Occipital lobe (tissue), 2 donors: Measurements from ENCODE around the gene CHMP4A. TPM values are rescaled to one million over a fixed set of nuclear protein-coding genes. Genes with fewer than 3 reads are reported as not detected.

Experiments used
- DNase-seq: peaks from one replicate; lab custom pipeline; 2025; lab: John Stamatoyannopoulos, UW
- total RNA-seq: library from RNA; depleted of rRNA; stranded (reverse); fragments of >200 nt; gene quantifications from one replicate; pipeline ENCODE4 v1.2.3, GENCODE V29; 2014

Gene CHMP4A
- total RNA-seq, 1 donor from 2014 or later = 41.5 TPM

- peak; percentile 47 for DNase-seq
Observed at GRCh38 chr14:24179961-24180796, 33.1 kb downstream of the CHMP4A start.

GRCh38 chr14:24179294-24179960 is 33.9 kb downstream of the CHMP4A start:
- DNase-seq = no peak

GRCh38 chr14:24178399-24179178 is 34.7 kb downstream of the CHMP4A start:
- DNase-seq = no peak

- no peak for DNase-seq
Observed at GRCh38 chr14:24177891-24178290, 35.4 kb downstream of the CHMP4A start.

- DNase-seq = no peak
Observed at GRCh38 chr14:24177041-24177825, 36.1 kb downstream of the CHMP4A start.

- DNase-seq = no peak
Observed at GRCh38 chr14:24176599-24176998, 36.7 kb downstream of the CHMP4A start.

- DNase-seq = peak; percentile 40
Observed at GRCh38 chr14:24172871-24173281, 40.4 kb downstream of the CHMP4A start.

- DNase-seq = no peak
Observed at GRCh38 chr14:24172261-24172860, 40.9 kb downstream of the CHMP4A start.

- peak; percentile 85 for DNase-seq
Observed at GRCh38 chr14:24171422-24172260, 41.6 kb downstream of the CHMP4A start, which contains the start of gene REC8. TSS of gene REC8 (plus strand) at chr14:24172080. CDS start at chr14:24172553, 473 bp downstream.

- no peak for DNase-seq
Observed at GRCh38 chr14:24167469-24168114, 45.7 kb downstream of the CHMP4A start.

GRCh38 chr14:24165785-24166184 is 47.5 kb downstream of the CHMP4A start:
- DNase-seq = no peak

- no peak for DNase-seq
Observed at GRCh38 chr14:24164518-24164991, 48.7 kb downstream of the CHMP4A start.

- DNase-seq = no peak
Observed at GRCh38 chr14:24162093-24162492, 51.2 kb downstream of the CHMP4A start.

- DNase-seq = peak; percentile 93
Observed at GRCh38 chr14:24160850-24161804, 52.2 kb downstream of the CHMP4A start, which contains the start of gene IRF9. TSS of gene IRF9 (plus strand) at chr14:24161265. CDS start at chr14:24162145, 880 bp downstream.

- no peak for DNase-seq
Observed at GRCh38 chr14:24160499-24160849, 52.8 kb downstream of the CHMP4A start.

GRCh38 chr14:24159777-24160498 is 53.4 kb downstream of the CHMP4A start:
- no peak for DNase-seq
